Activated CD8-positive, alpha-beta T cell treated with anti-CD3 and anti-CD28 coated beads for 36 hours (primary cell): ENCODE measurements around the gene GOLIM4. TPM values are rescaled to one million over a fixed set of nuclear protein-coding genes. Genes with fewer than 3 reads are reported as not detected.

Experiments used
- ATAC-seq: fragments of 200-7000 bp; cut with Tn5 transposase; one replicate; pipeline ENCODE4 v1.10.0; 2021; ENCODE audit warnings: mild to moderate bottlenecking, moderate library complexity
- CTCF ChIA-PET: fragments of 350-600 bp; sonication (Branson Sonifier 250); formaldehyde crosslinking; loops from one replicate; lab custom pipeline; 2021; ENCODE audit warnings: antibody characterized with exemption; lab: Charles Lee
- POLR2A ChIA-PET: fragments of 350-600 bp; sonication (Branson Sonifier 250); formaldehyde crosslinking; loops from one replicate; lab custom pipeline; 2021; ENCODE audit warnings: antibody characterized with exemption; lab: Charles Lee
- DNase-seq: peaks from one replicate; pipeline ENCODE4 v3.0.0-alpha.2; 2020
- H3K27ac Mint-ChIP-seq: one replicate; pipeline ENCODE4 v1.8.0; 2021; ENCODE audit warnings: mild to moderate bottlenecking, mixed read lengths
- H3K27me3 Mint-ChIP-seq: one replicate; pipeline ENCODE4 v1.8.0; 2021; ENCODE audit warnings: mixed read lengths
- H3K36me3 Mint-ChIP-seq: one replicate; pipeline ENCODE4 v1.8.0; 2021; ENCODE audit warnings: low read depth, mixed read lengths
- H3K4me1 Mint-ChIP-seq: one replicate; pipeline ENCODE4 v1.8.0; 2021; ENCODE audit warnings: low read depth, mixed read lengths
- H3K4me3 Mint-ChIP-seq: one replicate; pipeline ENCODE4 v1.8.0; 2021; ENCODE audit warnings: mild to moderate bottlenecking, moderate library complexity, mixed read lengths
- H3K9me3 Mint-ChIP-seq: one replicate; pipeline ENCODE4 v1.8.0; 2021; ENCODE audit warnings: mixed read lengths
- intact Hi-C: fragments of 100-400 bp; cut with micrococcal nuclease; formaldehyde crosslinking; loops from one replicate; pipeline ENCODE4 v1.10.0; 2022
- total RNA-seq, 2 experiments: library from RNA; stranded (reverse); gene quantifications; one replicate each; pipeline ENCODE4 v1.2.3, GENCODE V29; 2021
- TF ChIP-seq, protein P1 (sequence below): fragments of 200-600 bp; IDR thresholded peaks from one replicate; pipeline ENCODE4 v1.8.0; 2022; ENCODE audit warnings: antibody characterized with exemption, mild to moderate bottlenecking

Gene GOLIM4
- total RNA-seq, 2 experiments from 2014 or later = 5.5 to 6.4 TPM

DNA sequence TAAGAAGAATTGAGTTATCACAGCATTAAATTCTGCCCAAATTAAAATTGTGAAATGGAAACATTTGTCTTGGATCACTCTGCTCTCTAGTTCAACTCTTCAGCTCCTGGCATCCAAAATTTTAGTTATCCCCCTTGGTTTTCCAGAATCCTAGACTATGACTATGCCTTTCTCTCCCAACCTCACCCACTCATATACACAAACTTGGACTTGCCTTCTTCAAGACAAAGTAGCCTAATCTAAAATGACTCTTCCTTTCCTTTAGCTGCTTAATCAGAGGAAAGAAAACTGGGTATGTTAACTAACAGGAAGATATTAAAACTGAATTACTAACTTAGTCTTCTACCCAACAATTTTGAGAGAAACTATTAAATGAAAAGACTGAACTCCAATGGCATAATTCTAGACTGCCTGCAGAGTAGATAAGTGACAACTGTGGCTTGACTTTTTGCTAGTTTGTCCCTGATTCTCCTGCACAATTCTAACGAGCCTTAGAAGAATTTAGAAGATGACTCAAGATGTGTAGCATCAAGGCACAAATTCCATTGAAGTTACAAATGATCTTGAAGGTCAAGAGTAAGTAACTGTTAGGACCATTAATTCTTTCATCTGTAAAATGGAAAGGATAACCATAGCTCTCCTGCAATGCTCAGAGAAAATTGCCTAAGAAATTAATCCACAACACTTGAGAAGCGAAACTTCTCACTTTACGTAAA is 5.2 kb upstream of the GOLIM4 start:
- POLR2A ChIA-PET = no interaction called here
- DNase-seq (no peak), ATAC-seq (no peak)
- Mint-ChIP-seq H3K9me3 (no peaks in the 10 kb centered on the region), H3K4me1 (peaks cover 6% of the 10 kb centered on the region), H3K36me3 (no peaks in the 10 kb centered on the region), H3K27me3 (peaks cover 12% of the 10 kb centered on the region), H3K4me3 (no peak overlapping the region), H3K27ac (no peak overlapping the region)
- CTCF ChIA-PET = interaction anchor here (1.3 kb wide), 1 partner anchor 64 kb away, joined by 3 read pairs; no protein-coding TSS in a partner anchor
- TF ChIP-seq, protein P1, sequence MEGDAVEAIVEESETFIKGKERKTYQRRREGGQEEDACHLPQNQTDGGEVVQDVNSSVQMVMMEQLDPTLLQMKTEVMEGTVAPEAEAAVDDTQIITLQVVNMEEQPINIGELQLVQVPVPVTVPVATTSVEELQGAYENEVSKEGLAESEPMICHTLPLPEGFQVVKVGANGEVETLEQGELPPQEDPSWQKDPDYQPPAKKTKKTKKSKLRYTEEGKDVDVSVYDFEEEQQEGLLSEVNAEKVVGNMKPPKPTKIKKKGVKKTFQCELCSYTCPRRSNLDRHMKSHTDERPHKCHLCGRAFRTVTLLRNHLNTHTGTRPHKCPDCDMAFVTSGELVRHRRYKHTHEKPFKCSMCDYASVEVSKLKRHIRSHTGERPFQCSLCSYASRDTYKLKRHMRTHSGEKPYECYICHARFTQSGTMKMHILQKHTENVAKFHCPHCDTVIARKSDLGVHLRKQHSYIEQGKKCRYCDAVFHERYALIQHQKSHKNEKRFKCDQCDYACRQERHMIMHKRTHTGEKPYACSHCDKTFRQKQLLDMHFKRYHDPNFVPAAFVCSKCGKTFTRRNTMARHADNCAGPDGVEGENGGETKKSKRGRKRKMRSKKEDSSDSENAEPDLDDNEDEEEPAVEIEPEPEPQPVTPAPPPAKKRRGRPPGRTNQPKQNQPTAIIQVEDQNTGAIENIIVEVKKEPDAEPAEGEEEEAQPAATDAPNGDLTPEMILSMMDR = no peak
- intact Hi-C loops = no loop called here

GRCh38 chr3:168097381-168097780 is 1.7 kb upstream of the GOLIM4 start:
- intact Hi-C loops = loop anchor here (5.0 kb wide), 1 partner anchor 50 kb away; no protein-coding TSS in a partner anchor
- TF ChIP-seq, protein P1 = no peak
- H3K9me3 Mint-ChIP-seq = no peaks in the 10 kb centered on the region
- H3K36me3 Mint-ChIP-seq = no peaks in the 10 kb centered on the region
- peaks cover 23% of the 10 kb centered on the region for H3K27me3 Mint-ChIP-seq
- DNase-seq (no peak), ATAC-seq (no peak)
- H3K4me3 Mint-ChIP-seq = no peak overlapping the region
- POLR2A ChIA-PET = no interaction called here
- peaks cover 18% of the 10 kb centered on the region for H3K4me1 Mint-ChIP-seq
- no peak overlapping the region for H3K27ac Mint-ChIP-seq
- CTCF ChIA-PET = interaction anchor here (1.5 kb wide), 1 partner anchor 50 kb away, joined by 3 read pairs; no protein-coding TSS in a partner anchor

- Mint-ChIP-seq H3K4me1 (peaks cover 18% of the 10 kb centered on the region), H3K9me3 (no peaks in the 10 kb centered on the region), H3K36me3 (no peaks in the 10 kb centered on the region), H3K27ac (peak overlapping the region; percentile 78), H3K4me3 (peak overlapping the region; percentile 74), H3K27me3 (peaks cover 28% of the 10 kb centered on the region)
- CTCF ChIA-PET = interaction anchor here (1.5 kb wide), 1 partner anchor 49 kb away, joined by 3 read pairs; no protein-coding TSS in a partner anchor
- DNase-seq (peak; percentile 53), ATAC-seq (no peak)
- TF ChIP-seq, protein P1 = no peak
- intact Hi-C loops = loop anchor here (5.0 kb wide), 1 partner anchor 49 kb away; no protein-coding TSS in a partner anchor
- POLR2A ChIA-PET = interaction anchor here (0.9 kb wide), 1 partner anchor 8 kb away, joined by 3 read pairs; no protein-coding TSS in a partner anchor
Measured at GRCh38 chr3:168096210-168096652, 507 bp upstream of the GOLIM4 start.

DNA sequence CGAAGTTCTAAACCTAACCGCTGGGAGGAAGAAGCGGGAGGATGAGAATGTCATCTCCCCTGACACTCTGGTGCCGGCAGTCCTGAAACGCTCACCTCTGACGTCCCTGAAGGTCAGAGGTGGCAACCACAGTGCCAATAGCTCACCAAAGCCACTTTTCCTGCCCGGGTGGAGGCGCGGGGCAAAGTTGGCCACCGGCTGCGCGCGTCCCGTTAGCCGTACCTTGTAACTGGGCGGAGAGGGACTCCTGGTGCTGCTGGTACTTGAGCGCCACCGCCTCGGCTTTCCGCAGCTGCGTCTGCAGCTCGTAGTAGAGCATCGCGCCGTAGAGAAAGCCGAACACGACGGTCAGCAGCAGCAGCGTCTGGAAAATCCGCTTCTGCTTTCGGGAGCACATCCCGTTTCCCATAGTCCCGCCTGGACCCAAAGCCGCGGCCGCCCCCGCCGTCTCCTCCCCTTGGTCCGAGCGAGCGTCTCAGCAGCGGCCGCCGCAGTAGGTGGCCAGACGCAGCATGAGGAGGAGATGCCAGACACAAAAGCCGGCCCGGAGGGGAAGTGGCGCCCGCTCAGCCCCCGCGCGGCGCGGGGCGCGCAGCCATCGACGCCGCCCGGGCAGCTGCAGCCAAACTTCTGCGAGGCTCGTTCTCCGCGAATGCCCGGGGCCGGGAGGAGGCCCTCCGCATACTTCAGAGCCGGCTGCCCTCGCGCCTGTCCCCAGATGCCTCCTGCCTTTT is 680 bp downstream of the GOLIM4 start:
- H3K27me3 Mint-ChIP-seq = peaks cover 32% of the 10 kb centered on the region
- ChIA-PET CTCF (interaction anchor here (0.7 to 1.4 kb wide), 7 partner anchors 33 to 71 kb away, joined by 3 to 5 read pairs (median 3); no protein-coding TSS in a partner anchor), POLR2A (no interaction called here)
- intact Hi-C loops = loop anchor here (5.0 kb wide), 1 partner anchor 48 kb away; no protein-coding TSS in a partner anchor
- TF ChIP-seq, protein P1 = no peak
- peak; percentile 65 for DNase-seq
- no peaks in the 10 kb centered on the region for H3K9me3 Mint-ChIP-seq
- H3K4me3 Mint-ChIP-seq = peak overlapping the region; percentile 74
- ATAC-seq = peak; percentile 54
- no peaks in the 10 kb centered on the region for H3K36me3 Mint-ChIP-seq
- H3K27ac Mint-ChIP-seq = peak overlapping the region; percentile 61
- peaks cover 18% of the 10 kb centered on the region for H3K4me1 Mint-ChIP-seq
